Thoracic aorta (tissue), 2 donors: ENCODE data around the gene PBLD. TPM values are rescaled to one million over a fixed set of nuclear protein-coding genes. Genes with fewer than 3 reads are reported as not detected.

ENCODE experiments used
- ATAC-seq: fragments of 150-250 bp; one replicate; pipeline ENCODE4 v1.8.0; 2017; ENCODE audit warnings: low read depth; ENCODE audit not compliant: insufficient number of reproducible peaks, low FRiP score
- DNase-seq: peaks from one replicate; pipeline ENCODE4 v3.0.0-alpha.2; 2020; ENCODE audit warnings: low spot score
- H3K27ac ChIP-seq, 2 donors: fragments of 200-600 bp; sonication (generic); 1 replicate in 1 of 2; 2 replicates in 1 of 2; pipeline ENCODE4 v1.5.1; 2016; ENCODE audit warnings: mild to moderate bottlenecking in 2 of 2, moderate library complexity in 2 of 2
- H3K27me3 ChIP-seq: fragments of 200-600 bp; sonication (generic); replicated peaks from 2 replicates; pipeline ENCODE4 v1.6.0; 2016; ENCODE audit warnings: mild to moderate bottlenecking; ENCODE audit not compliant: insufficient read depth
- H3K36me3 ChIP-seq: fragments of 200-600 bp; sonication (generic); one replicate; pipeline ENCODE4 v1.5.1; 2016
- H3K4me1 ChIP-seq, 2 donors: fragments of 200-600 bp; sonication (generic); 1 replicate in 1 of 2; 2 replicates in 1 of 2; pipeline versions ENCODE4 v1.5.1 to v1.6.0; 2016; ENCODE audit warnings: low read depth in 2 of 2, mild to moderate bottlenecking in 1 of 2; ENCODE audit not compliant: control insufficient read depth in 1 of 2
- H3K4me3 ChIP-seq: fragments of 200-600 bp; sonication (generic); 2 replicates; pipeline ENCODE4 v1.5.1; 2016; ENCODE audit warnings: mild to moderate bottlenecking
- H3K9me3 ChIP-seq: fragments of 200-600 bp; sonication (generic); 2 replicates; pipeline ENCODE4 v1.5.1; 2016
- CTCF ChIP-seq: fragments of 200-600 bp; sonication (generic); IDR thresholded peaks from one replicate; pipeline ENCODE4 v1.5.1; 2019; ENCODE audit warnings: antibody characterized with exemption
- total RNA-seq, 2 donors: library from RNA; depleted of rRNA; stranded (reverse); fragments of >200 nt; gene quantifications; one replicate each; pipeline versions ENCODE4 v1.1.0 to v1.2.3, GENCODE V29; 2016

The PBLD gene
- total RNA-seq, 2 donors from 2014 or later: 8.0 to 9.5 TPM

GRCh38 chr10:68346774-68347173 is 14.0 kb upstream of the PBLD start:
- DNase-seq (no peak), ATAC-seq (no peak)
- no peak overlapping the region for H3K27ac ChIP-seq
- no peaks in the 10 kb centered on the region for H3K9me3 ChIP-seq
- H3K4me3 ChIP-seq: no peak overlapping the region
- H3K27me3 ChIP-seq: no peaks in the 10 kb centered on the region
- no peaks in the 10 kb centered on the region for H3K4me1 ChIP-seq
- peaks cover 31% of the 10 kb centered on the region for H3K36me3 ChIP-seq
- no peak for TF ChIP-seq CTCF

- peaks cover 42% of the 10 kb centered on the region for H3K36me3 ChIP-seq
Measured at GRCh38 chr10:68345621-68346020, 12.9 kb upstream of the PBLD start.

GRCh38 chr10:68342909-68343516 is 10.3 kb upstream of the PBLD start:
- Histone ChIP-seq H3K27me3 (no peaks in the 10 kb centered on the region), H3K27ac (no peak overlapping the region), H3K4me1 (peaks cover 5 to 17% of the 10 kb centered on the region in 2 donors), H3K9me3 (no peaks in the 10 kb centered on the region), H3K4me3 (no peak overlapping the region), H3K36me3 (peaks cover 54% of the 10 kb centered on the region)
- ATAC-seq (no peak), DNase-seq (no peak)
- no peak for TF ChIP-seq CTCF

More at GRCh38 chr10:68345621-68346020, 12.9 kb upstream of the PBLD start:
- H3K27ac ChIP-seq: no peak overlapping the region
- no peaks in the 10 kb centered on the region for H3K27me3 ChIP-seq
- H3K4me1 ChIP-seq: no peaks in the 10 kb centered on the region
- H3K9me3 ChIP-seq: no peaks in the 10 kb centered on the region
- H3K4me3 ChIP-seq: no peak overlapping the region
- TF ChIP-seq CTCF: no peak
- no peak for DNase-seq
- no peak for ATAC-seq

- no peak for TF ChIP-seq CTCF
- peaks cover 47% of the 10 kb centered on the region for H3K36me3 ChIP-seq
Measured at GRCh38 chr10:68340358-68341080, 7.8 kb upstream of the PBLD start.

GRCh38 chr10:68336754-68337351 is 4.1 kb upstream of the PBLD start:
- TF ChIP-seq CTCF: no peak
- ATAC-seq: no peak
- no peak overlapping the region for H3K27ac ChIP-seq
- H3K4me1 ChIP-seq: peaks cover 36 to 44% of the 10 kb centered on the region in 2 donors
- H3K9me3 ChIP-seq: no peaks in the 10 kb centered on the region
- no peaks in the 10 kb centered on the region for H3K27me3 ChIP-seq
- peak overlapping the region; percentile 79 for H3K4me3 ChIP-seq
- no peak for DNase-seq
- peaks cover 26% of the 10 kb centered on the region for H3K36me3 ChIP-seq

More at GRCh38 chr10:68340358-68341080, 7.8 kb upstream of the PBLD start:
- peaks cover 26 to 42% of the 10 kb centered on the region in 2 donors for H3K4me1 ChIP-seq
- ATAC-seq: no peak
- no peak overlapping the region for H3K4me3 ChIP-seq
- H3K9me3 ChIP-seq: no peaks in the 10 kb centered on the region
- H3K27ac ChIP-seq: no peak overlapping the region
- H3K27me3 ChIP-seq: no peaks in the 10 kb centered on the region
- no peak for DNase-seq
